Brain microvascular endothelial cell (primary cell): ENCODE results near the gene GLG1.
"Not testable (repeated sequence)": the region's sequence is repeated elsewhere in the genome, so short reads cannot be mapped to it uniquely, and the experiment has no call there.

ENCODE experiments used
- DNase-seq: peaks from one replicate; pipeline ENCODE4 v3.0.0-alpha.2; 2020
- H3K27ac ChIP-seq: fragments of 250-450 bp; sonication (Bioruptor Pico); 2 replicates; pipeline ENCODE4 v1.5.1; 2020; ENCODE audit warnings: mild to moderate bottlenecking, moderate library complexity
- H3K27me3 ChIP-seq: fragments of 250-450 bp; sonication (Bioruptor Pico); replicated peaks from 2 replicates; pipeline ENCODE4 v1.5.1; 2020; ENCODE audit warnings: mild to moderate bottlenecking
- H3K36me3 ChIP-seq: fragments of 250-450 bp; sonication (Bioruptor Pico); replicated peaks from 2 replicates; pipeline ENCODE4 v1.5.1; 2020; ENCODE audit warnings: mild to moderate bottlenecking
- H3K4me3 ChIP-seq: 2 replicates; pipeline ENCODE4 v1.5.1; 2011; ENCODE audit warnings: low read depth, mild to moderate bottlenecking, control low read depth, low read length, moderate library complexity
- in situ Hi-C: cut with HindIII; loops from 2 replicates; pipeline ENCODE4 v1.10.0; 2017; ENCODE audit warnings: low sequenced_read_pairs, low pct_ligation_motif_present
- TF ChIP-seq, protein P1 (sequence below): IDR thresholded peaks from 2 replicates; pipeline ENCODE4 v1.5.1; 2011; ENCODE audit warnings: low read depth, mild to moderate bottlenecking, moderate library complexity, low read length, control low read depth, inconsistent platforms; ENCODE audit errors: missing control alignments

GLG1 gene

GRCh38 chr16:74540663-74541062, 66.3 kb downstream of the GLG1 start:
- H3K4me3 ChIP-seq, H3K27me3 ChIP-seq, H3K36me3 ChIP-seq, in situ Hi-C loops, H3K27ac ChIP-seq, DNase-seq: not testable (repeated sequence)

- in situ Hi-C loops, H3K36me3 ChIP-seq: not testable (repeated sequence)
These were observed 68.1 kb downstream of the GLG1 start for GRCh38 chr16:74538801-74539200.

DNA sequence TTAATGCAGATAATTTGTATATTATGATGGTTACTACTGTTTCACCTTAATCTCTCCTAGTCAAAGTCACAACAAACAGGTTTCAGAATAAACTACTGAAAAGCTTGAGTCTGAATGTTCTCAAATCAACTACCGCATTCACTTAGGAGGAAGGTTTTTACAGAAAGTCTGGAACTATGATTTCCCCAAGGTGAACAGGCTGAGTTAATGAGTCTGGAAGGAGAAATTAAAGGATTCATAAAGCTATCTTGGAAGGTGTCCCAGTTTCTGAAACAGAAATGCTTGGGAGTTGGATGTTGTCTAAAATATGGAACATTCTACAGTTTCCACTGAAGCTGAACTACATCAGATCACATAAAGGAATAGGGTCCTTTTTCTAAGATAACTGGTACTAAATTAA, 69.2 kb downstream of the GLG1 start:
- H3K27ac ChIP-seq, H3K4me3 ChIP-seq, H3K36me3 ChIP-seq, DNase-seq, in situ Hi-C loops, H3K27me3 ChIP-seq: not testable (repeated sequence)

More at GRCh38 chr16:74538801-74539200, 68.1 kb downstream of the GLG1 start:
- H3K27ac ChIP-seq, DNase-seq, H3K4me3 ChIP-seq, H3K27me3 ChIP-seq: not testable (repeated sequence)

- H3K36me3 ChIP-seq, in situ Hi-C loops, H3K27ac ChIP-seq, H3K27me3 ChIP-seq, H3K4me3 ChIP-seq: not testable (repeated sequence)
- DNase-seq = peak; percentile 23
These were observed 72.3 kb downstream of the GLG1 start for GRCh38 chr16:74534650-74535049.

DNA sequence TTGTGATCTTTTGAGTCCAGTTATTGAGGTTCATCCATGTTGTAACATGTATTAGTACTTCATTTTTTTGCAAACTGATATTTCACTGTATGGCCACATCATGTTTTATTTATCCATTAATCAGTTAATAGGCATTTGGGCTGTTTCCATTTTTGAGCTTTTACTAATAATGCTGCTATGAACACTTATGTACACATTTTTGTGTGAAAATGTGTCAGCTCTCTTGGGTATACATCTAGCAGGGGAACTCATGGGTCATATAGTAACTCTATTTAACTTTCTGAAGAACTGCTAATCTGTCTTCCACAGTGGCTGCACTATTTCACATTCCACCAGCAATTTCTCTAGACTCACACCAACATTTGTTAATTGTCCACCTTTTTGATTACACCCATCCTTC, 82.0 kb downstream of the GLG1 start:
- Histone ChIP-seq H3K4me3 (no peak overlapping the region), H3K36me3 (no peaks in the 10 kb centered on the region), H3K27ac (no peak overlapping the region), H3K27me3 (no peaks in the 10 kb centered on the region)
- in situ Hi-C loops = no loop called here
- DNase-seq = no peak
- TF ChIP-seq, protein P1, sequence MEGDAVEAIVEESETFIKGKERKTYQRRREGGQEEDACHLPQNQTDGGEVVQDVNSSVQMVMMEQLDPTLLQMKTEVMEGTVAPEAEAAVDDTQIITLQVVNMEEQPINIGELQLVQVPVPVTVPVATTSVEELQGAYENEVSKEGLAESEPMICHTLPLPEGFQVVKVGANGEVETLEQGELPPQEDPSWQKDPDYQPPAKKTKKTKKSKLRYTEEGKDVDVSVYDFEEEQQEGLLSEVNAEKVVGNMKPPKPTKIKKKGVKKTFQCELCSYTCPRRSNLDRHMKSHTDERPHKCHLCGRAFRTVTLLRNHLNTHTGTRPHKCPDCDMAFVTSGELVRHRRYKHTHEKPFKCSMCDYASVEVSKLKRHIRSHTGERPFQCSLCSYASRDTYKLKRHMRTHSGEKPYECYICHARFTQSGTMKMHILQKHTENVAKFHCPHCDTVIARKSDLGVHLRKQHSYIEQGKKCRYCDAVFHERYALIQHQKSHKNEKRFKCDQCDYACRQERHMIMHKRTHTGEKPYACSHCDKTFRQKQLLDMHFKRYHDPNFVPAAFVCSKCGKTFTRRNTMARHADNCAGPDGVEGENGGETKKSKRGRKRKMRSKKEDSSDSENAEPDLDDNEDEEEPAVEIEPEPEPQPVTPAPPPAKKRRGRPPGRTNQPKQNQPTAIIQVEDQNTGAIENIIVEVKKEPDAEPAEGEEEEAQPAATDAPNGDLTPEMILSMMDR = no peak

GRCh38 chr16:74524117-74524516, 82.8 kb downstream of the GLG1 start:
- in situ Hi-C loops = no loop called here
- H3K27ac ChIP-seq = no peak overlapping the region
- no peak for DNase-seq
- no peaks in the 10 kb centered on the region for H3K27me3 ChIP-seq
- H3K36me3 ChIP-seq = no peaks in the 10 kb centered on the region
- no peak overlapping the region for H3K4me3 ChIP-seq
- TF ChIP-seq, protein P1 = no peak

DNA sequence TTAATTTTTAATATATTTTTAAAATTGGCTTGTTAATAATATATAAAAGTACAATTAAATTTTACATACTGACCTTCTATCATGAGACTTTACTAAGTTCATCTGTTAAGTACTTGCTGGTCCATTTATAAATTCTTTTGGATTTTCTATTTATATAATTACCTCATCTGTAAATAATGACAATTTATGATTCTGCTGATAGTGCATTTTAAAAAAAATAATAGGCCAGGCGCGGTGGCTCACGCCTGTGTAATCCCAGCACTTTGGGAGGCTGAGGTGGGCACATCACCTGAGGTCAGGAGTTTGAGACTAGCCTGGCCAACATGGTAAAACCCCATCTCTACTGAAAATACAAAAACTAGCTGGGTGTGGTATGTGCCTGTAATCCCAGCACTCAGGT, 83.2 kb downstream of the GLG1 start:
- H3K36me3 ChIP-seq, H3K27me3 ChIP-seq, H3K27ac ChIP-seq, H3K4me3 ChIP-seq, in situ Hi-C loops, DNase-seq: not testable (repeated sequence)

DNA sequence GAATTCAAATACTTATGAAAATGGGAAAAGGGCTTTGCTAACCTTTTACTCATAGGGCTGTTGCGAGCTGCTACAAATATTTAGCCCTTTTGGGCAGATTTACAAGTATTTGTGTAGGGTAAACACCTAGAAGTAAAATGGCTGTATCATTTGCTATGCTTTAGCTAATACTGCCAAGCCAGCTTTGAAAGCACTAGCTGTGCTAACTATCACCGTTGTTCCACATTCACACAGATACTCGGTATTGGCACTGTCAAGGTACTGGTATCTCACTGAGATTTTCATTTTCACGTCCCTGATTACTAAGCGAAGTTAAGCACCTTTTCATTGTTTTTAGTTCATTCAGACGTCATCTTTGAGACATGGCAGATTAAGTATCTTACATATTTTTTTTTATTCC, 84.8 kb downstream of the GLG1 start:
- no peak for DNase-seq
- Histone ChIP-seq H3K36me3 (no peaks in the 10 kb centered on the region), H3K4me3 (no peak overlapping the region), H3K27me3 (no peaks in the 10 kb centered on the region), H3K27ac (no peak overlapping the region)
- TF ChIP-seq, protein P1 = no peak
- in situ Hi-C loops = no loop called here
